OCI-M2 (cell line): ENCODE data around the gene CCDC102B.
"Not testable (repeated sequence)": the region's sequence is repeated elsewhere in the genome, so short reads cannot be mapped to it uniquely, and the experiment has no call there.

Source experiments
- DNase-seq: peaks from one replicate; lab custom pipeline; 2025; ENCODE audit not compliant: unreplicated experiment; lab: John Stamatoyannopoulos, UW

The CCDC102B gene

GRCh38 chr18:68965817-68966216 lies 167.9 kb downstream of the CCDC102B start:
- no peak for DNase-seq

- no peak for DNase-seq
Measured at GRCh38 chr18:68969027-68969426, 171.1 kb downstream of the CCDC102B start.

GRCh38 chr18:68972176-68972575 lies 174.3 kb downstream of the CCDC102B start:
- no peak for DNase-seq

- no peak for DNase-seq
Measured at GRCh38 chr18:68979737-68980136, 181.9 kb downstream of the CCDC102B start.

- no peak for DNase-seq
Measured at GRCh38 chr18:68983126-68983525, 185.2 kb downstream of the CCDC102B start.

- DNase-seq, result no peak
Measured at GRCh38 chr18:68984342-68984741, 186.5 kb downstream of the CCDC102B start.

- no peak for DNase-seq
Measured at GRCh38 chr18:68985172-68985820, 187.4 kb downstream of the CCDC102B start.

GRCh38 chr18:68991286-68991685 lies 193.4 kb downstream of the CCDC102B start:
- no peak for DNase-seq

- DNase-seq, result no peak
Measured at GRCh38 chr18:68992719-68993482, 195.0 kb downstream of the CCDC102B start.

GRCh38 chr18:68995675-68996074 lies 197.8 kb downstream of the CCDC102B start:
- DNase-seq, result no peak

GRCh38 chr18:68997845-68998244 lies 200.0 kb downstream of the CCDC102B start:
- DNase-seq, result no peak

- no peak for DNase-seq
Measured at GRCh38 chr18:69000366-69000765, 202.5 kb downstream of the CCDC102B start.

GRCh38 chr18:69002233-69002632 lies 204.4 kb downstream of the CCDC102B start:
- no peak for DNase-seq

GRCh38 chr18:69006212-69006611 lies 208.3 kb downstream of the CCDC102B start:
- not testable (repeated sequence) for DNase-seq

GRCh38 chr18:69008538-69008937 lies 210.7 kb downstream of the CCDC102B start:
- no peak for DNase-seq

- DNase-seq, result no peak
Measured at GRCh38 chr18:69021211-69021805, 223.4 kb downstream of the CCDC102B start.

GRCh38 chr18:69022426-69022825 lies 224.5 kb downstream of the CCDC102B start:
- DNase-seq, result no peak

- DNase-seq, result no peak
Measured at GRCh38 chr18:69031571-69031970, 233.7 kb downstream of the CCDC102B start.

- no peak for DNase-seq
Measured at GRCh38 chr18:69032009-69032408, 234.1 kb downstream of the CCDC102B start.

- no peak for DNase-seq
Measured at GRCh38 chr18:69035756-69036155, 237.9 kb downstream of the CCDC102B start.

- DNase-seq, result no peak
Measured at GRCh38 chr18:69044215-69044614, 246.3 kb downstream of the CCDC102B start.

- no peak for DNase-seq
Measured at GRCh38 chr18:69064063-69064462, 266.2 kb downstream of the CCDC102B start.
